ENCODE data around the gene RAPGEF1. TPM values are rescaled to one million over a fixed set of nuclear protein-coding genes. Genes with fewer than 3 reads are reported as not detected.
"Not testable (repeated sequence)": the region's sequence is repeated elsewhere in the genome, so short reads cannot be mapped to it uniquely, and the experiment has no call there.

The RAPGEF1 gene
- polyA plus RNA-seq, 12 donors: 68.2 to 123 (median 82.8) TPM; not detected in 1

DNA sequence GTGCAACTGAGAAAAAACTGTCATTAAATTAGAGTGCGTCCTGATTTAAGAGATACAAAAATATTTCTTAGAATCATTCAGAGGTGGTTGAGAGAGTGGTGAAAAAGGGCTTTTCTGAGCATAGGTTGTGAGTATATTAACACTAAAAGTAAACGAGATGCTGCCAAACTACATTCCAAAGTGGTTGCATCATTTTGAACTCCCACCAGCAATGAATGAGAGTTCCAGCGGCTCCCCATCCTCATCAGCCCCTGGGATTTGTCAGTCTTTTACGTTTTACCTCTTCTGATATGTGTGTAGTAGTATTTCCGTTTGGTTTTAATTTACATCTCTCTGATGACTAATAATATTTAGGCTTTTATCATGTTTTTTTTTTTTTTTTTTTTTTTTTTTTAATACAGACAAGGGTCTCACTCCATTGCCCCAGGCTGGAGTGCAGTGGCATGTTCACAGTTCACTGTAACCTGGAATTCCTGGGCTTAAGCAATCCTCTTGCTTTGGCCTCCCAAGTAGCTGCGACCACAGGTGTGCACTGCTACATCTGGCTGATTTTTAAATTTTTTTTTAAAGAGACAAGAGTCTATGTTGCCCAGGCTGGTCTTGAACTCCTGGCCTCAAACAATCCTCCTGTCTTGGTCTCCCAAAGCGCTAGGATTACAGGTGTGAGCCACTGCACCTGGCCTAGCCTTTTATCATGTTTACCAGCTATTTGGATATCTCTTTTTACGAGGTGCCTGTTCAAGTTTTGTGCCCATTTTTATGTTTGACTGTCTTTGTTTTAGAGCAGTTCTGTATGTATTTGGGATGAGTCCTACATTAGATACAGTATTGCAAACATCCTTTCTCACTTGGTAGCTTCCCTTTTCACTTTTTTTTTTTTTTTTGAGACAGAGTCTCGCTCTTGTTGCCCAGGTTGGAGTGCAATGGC, 177.6 kb downstream of the RAPGEF1 start:
- DNase-seq: no peak

- no peak for DNase-seq
Observed at GRCh38 chr9:131559421-131560000, 180.4 kb downstream of the RAPGEF1 start.

- DNase-seq: no peak
Observed at GRCh38 chr9:131557855-131558548, 181.9 kb downstream of the RAPGEF1 start.

DNA sequence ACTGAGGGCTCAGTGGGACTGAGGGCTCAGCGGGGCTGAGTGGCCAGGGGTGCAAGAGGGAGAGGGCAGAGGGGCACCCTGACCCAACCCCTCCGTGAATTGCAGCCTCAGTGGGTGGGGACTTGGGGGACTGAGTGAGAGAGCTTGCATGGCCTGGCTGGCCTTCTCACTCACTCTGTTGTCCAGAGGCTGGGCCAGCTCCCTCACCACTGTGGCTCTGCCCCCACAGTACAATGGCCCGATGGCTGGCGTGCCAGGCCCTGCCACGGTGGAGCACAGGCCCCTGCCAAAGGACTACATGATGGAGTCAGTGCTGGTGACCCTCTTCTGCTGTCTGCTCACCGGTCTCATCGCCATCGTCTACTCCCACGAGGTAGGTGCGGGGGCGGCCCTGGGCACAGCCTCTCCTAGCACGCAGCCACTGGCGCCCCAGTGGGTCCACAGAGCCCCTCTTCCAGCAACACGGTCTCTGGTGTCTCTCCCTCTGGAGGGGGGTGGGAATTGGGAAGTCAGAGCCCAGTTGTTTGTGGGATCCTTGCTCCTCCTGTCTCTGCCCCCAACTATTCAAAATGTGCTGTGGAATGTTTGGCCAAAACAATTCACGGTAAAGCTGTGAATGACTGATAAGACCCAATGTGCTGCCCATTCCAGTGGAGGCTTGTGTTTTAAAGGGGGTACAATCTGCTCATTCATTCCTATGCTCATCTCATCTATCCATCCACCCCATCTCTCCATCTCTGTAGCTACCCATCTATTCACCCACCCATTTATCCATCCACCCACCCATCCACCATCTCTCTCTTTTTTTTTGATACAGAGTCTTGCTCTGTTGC, 183.8 kb downstream of the RAPGEF1 start:
- no peak for DNase-seq

- no peak for DNase-seq
Observed at GRCh38 chr9:131554843-131555351, 185.0 kb downstream of the RAPGEF1 start.

- DNase-seq: no peak
Observed at GRCh38 chr9:131554087-131554842, 185.6 kb downstream of the RAPGEF1 start.

- no peak for DNase-seq
Observed at GRCh38 chr9:131552030-131552429, 187.8 kb downstream of the RAPGEF1 start.

GRCh38 chr9:131550465-131550864, 189.4 kb downstream of the RAPGEF1 start:
- not testable (repeated sequence) for DNase-seq

GRCh38 chr9:131549186-131549585, 190.7 kb downstream of the RAPGEF1 start:
- not testable (repeated sequence) for DNase-seq

DNA sequence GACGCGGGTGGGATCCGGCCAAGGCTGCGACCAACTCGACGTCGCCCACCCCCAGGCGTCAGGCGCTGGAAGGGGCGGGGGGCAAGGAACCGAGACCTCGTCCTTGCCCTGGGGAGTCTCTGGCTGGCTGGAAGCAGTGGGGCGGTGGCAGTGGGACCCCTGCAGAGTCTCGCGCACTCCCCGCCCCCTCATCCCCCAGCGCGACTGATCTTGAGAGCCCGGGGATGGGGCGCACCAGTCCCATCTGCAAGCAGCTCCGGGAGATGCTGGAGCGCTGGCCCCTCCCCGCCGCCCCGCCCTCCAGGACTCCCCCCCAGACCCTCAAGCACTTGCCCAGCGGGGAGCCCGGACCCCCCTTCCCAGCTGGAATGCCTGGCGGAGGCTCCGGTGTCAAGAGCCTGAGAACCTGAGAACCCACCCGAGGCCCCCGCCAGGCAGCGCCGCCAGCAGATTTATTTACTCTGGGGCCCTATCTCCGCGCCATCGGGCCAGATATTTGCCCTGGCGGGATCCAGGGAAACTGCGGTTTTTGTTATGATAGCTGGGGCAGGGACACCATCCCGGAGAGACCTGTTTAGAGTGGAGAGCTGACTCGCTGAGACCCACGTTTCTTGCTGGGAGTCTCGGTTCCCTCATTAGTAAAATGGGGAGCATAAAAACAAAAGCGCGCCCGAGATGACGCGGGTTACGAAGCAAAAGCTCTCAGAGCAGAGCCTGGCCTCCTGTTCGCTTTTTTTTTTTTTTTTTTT, 193.4 kb downstream of the RAPGEF1 start:
- no peak for DNase-seq

- no peak for DNase-seq
Observed at GRCh38 chr9:131545786-131546335, 194.0 kb downstream of the RAPGEF1 start.

- no peak for DNase-seq
Observed at GRCh38 chr9:131545003-131545785, 194.7 kb downstream of the RAPGEF1 start, which contains the start of gene PRRT1B. Gene PRRT1B (plus strand): TSS chr9:131545523. CDS start chr9:131545616, 93 bp downstream.

GRCh38 chr9:131543141-131543540, 196.7 kb downstream of the RAPGEF1 start:
- DNase-seq: no peak

DNA sequence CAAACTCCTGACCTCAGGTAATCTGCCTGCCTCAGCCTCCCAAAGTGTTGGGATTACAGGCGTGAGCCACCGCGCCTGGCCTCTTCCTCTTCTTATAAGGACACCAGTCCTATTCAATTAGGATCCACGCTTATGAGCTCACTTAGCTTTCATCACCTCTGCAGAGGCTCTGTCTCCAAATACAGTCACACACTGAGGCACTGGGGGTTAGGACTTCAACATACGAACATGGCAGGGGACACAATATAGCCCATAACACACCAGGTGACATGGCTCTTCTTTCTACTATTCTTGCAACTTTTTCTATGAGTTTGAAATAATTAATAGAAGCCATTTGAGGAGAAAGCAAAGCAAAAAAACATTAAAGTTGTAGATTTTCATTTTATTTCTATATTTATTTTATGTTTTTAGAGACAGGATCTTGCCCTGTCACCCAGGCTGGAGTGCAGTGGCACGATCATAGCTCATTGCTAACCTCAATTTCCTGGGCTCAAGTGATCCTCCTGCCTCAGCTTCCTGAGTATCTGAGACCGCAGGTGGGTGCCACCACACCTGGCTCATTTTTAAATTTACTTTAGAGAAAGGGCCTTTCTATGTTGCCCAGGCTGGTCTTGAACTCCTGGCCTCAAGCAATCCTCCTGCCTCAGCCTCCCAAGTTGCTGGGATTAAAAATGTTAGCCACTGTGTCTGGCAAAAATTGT, 200.5 kb downstream of the RAPGEF1 start:
- DNase-seq: no peak

DNA sequence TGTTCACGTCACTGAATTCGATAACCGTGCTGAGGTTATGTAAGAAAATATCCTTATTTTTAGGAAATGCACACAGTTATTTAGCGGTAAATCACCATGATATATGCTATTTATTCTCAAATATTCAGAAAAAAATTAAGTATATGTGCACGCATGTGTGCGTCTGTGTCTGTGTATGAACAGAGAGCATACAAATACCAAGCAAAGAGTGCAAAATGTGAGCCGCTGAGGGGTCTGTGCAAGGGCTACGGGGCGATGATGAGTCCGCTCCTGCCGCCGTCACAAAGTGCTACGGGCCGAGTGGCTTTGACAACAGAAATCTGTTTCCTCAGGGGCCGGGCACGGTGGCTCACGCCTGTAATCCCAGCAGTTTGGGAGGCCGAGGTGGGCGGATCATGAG, 201.9 kb downstream of the RAPGEF1 start:
- no peak for DNase-seq

DNA sequence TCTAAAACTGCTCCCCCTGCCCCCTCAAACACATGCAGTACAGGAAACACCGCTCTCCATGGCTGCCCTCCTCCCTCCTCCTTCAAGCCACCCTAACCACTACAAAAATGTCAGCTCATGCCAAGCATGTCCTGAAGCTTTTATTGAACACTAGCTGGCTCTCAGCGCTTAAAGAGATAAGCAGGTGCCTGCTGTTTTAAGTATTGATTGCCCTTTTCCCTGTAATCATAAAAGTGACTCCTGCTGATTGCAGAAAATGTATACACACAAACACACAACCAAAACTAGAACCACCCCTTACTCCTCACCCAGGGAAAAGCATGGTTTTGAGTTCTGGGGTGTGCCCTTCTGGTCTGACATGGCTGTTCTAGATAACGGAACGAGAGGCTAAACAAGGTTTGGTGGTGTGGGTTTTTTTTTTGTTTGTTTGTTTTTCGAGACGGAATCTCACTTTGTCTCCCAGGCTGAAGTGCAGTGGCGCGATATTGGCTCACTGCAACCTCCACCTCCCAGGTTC, 205.1 kb downstream of the RAPGEF1 start:
- DNase-seq: no peak
